SKM-1 (cell line): ENCODE results near the gene HHAT.
"Not testable (repeated sequence)": the region's sequence is repeated elsewhere in the genome, so short reads cannot be mapped to it uniquely, and the experiment has no call there.

Experiments used
- DNase-seq: peaks from one replicate; lab custom pipeline; 2025; ENCODE audit not compliant: unreplicated experiment; lab: John Stamatoyannopoulos, UW

The HHAT gene

DNA sequence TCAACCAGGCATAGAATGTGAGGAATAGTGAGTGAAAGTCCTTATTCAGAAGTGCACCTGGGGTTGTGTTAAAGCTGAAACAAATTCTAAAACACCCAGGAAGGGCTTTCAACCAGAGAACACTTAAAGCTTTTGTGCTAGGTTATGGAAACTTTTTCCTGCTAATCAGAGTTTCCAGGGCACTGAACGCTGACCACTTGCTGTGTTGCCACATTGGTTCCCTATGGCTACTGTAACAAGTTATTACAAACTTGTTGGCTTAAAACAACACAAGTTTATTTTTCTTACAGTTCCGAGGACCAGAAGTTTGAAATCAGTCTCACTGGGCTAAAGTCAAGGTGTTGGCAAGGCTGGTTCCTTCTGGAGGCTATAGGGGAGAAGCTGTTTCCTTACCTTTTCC is 300.6 kb downstream of the HHAT start:
- DNase-seq = no peak

DNA sequence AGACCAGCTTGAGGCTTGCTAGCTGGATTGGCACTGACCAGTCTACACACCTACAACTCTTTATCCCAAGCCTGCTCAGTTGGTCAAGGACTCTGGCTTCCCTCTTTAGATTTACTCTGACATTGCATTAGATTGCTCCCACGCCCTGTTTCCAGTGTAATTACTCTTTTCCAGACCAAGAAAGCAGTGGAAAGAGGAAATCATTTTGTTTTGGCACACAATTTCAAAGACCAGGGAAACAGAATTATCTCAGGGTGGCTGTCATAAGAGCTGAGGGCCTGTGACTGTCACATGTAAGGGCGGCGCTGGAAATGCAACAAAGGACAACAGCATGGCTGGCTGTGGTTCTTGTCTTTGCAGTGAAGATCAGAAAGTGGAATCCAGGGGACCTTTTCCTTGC is 302.7 kb downstream of the HHAT start:
- DNase-seq = no peak

GRCh38 chr1:210633140-210633539 is 304.4 kb downstream of the HHAT start:
- no peak for DNase-seq

DNA sequence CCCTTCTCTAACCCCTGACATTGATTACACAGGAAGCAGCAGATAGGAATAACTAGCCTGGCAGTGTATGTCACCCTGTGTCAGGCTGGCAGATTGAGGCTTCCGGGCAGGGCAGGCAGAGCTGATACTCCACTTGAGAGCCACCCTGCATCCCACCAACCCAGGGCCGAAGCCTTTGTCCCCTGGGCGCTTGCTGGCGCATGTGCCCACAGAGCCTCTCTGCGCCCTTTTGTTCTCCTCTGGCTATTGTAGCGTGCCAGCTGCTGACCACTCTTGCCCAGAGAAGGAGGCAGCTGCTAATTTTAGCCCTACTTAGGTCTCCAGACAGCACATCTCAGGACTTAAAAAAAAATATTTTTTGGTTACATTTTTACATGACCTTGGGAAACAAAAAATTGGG is 304.9 kb downstream of the HHAT start:
- DNase-seq = no peak

DNA sequence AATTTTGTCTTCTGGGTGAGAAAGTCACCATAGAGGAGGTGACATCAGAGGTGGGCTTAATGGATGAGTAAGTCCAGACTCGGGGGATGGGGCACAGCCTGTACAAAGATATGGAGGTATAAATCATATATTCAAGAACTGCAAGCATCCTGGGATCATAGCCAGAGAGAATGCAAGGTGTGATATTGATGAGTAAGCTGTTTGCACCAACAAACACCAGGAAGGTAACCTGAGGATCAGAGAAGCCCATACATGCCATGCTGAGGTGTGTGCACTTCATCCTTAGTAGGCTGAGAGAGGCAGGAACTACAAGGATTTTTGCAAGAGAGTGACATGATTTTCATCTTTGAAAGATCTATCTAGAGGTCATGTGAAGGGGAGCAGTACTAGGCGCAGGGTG is 306.4 kb downstream of the HHAT start:
- no peak for DNase-seq

- DNase-seq = no peak
These were observed 312.9 kb downstream of the HHAT start for GRCh38 chr1:210641582-210641981.

DNA sequence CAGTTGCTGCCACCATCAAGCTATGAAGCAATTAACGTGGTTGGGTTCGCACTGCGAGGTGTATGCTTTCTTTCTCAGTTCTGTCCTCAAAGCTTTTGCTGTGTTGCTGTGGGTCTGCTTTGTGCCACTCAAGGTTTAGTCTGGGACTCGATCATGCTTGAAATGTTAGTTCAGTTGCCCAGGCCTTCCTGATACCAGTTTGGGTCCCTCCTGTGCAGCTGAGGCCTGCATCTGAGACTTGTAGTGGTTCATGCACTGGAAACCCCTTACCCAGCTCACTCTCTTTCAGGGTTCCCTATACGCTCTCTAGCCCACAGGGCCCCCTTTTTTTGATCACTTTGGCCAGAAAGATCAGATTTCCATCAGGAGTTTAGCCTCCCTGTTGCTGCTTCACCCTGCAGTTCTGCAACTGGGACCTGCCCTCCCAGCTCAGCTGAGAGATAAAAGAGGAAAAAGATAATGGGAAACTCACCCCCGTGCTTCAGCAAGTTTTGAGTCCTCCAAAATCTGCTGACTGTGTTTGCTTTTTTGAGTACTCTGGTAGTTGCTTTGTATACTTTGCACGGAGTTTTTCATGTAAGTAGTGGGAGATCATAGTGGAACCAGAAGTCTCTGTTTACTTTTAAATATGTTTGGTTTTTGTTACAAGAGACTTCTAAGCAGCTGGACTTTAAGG is 317.0 kb downstream of the HHAT start:
- DNase-seq = no peak

DNA sequence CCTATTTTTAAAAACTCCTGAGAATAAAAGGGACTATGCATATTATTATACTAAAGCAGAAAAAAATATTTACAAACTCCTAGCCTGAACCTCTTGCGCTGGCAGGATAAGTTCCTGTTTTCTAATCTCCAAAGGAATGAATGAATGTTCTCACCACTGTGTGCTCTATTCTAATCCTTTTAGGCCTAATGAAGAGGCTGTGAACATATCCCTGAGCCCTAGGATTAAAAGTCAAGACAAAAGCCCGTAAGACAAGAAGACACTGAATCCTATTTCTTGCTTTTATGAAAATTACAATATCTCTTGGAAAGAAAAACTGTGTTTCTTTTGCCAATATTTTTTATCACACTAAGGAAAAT is 317.5 kb downstream of the HHAT start:
- DNase-seq = no peak

- DNase-seq = no peak
These were observed 319.0 kb downstream of the HHAT start for GRCh38 chr1:210647406-210648333.

GRCh38 chr1:210648588-210649269 is 320.0 kb downstream of the HHAT start:
- no peak for DNase-seq

DNA sequence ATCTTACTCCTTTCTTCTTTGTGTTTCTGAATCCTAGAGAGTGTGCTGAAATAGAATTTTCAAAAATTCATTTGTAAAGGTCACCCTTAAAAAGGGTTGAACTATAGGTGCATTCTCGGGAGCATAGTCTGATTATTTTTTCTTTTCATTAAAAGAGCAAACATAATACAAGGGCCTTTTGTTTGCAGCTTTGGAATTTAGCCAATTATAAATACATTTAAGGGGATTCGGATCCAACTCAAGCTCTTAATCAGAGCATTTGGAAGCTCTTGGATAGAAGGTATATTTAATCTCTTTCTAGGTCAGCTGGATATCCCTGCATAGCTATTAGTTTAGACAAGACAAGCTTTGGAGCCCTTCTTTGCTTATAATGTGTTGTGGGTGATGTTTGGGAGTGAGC is 321.7 kb downstream of the HHAT start:
- no peak for DNase-seq

- DNase-seq = no peak
These were observed 323.7 kb downstream of the HHAT start for GRCh38 chr1:210652329-210652954.

GRCh38 chr1:210653771-210654170 is 325.1 kb downstream of the HHAT start:
- no peak for DNase-seq

- no peak for DNase-seq
These were observed 325.7 kb downstream of the HHAT start for GRCh38 chr1:210654176-210654981.

GRCh38 chr1:210655511-210655910 is 326.8 kb downstream of the HHAT start:
- DNase-seq = no peak

DNA sequence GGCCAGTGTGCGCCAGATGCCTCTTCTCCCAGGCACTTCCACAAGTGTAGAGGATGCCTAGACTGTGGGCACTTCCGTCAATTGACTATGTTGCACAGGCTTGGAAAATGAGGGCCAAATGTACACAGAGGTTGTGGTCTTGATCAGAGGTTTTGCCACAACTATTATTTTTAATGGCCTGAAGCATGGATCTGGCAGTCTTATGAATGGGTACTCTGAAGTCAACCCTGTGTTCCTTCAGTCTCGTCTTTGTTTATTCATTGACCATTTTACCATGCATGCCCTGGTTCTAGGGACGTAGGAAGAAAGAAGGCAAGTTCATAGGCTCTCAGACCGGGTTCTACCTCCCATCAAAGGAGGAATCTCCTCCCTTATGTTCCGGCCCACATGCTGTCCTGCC is 329.1 kb downstream of the HHAT start:
- no peak for DNase-seq

- DNase-seq = not testable (repeated sequence)
These were observed 332.8 kb downstream of the HHAT start for GRCh38 chr1:210661520-210661919.

GRCh38 chr1:210662291-210663050 is 333.8 kb downstream of the HHAT start:
- DNase-seq = no peak

DNA sequence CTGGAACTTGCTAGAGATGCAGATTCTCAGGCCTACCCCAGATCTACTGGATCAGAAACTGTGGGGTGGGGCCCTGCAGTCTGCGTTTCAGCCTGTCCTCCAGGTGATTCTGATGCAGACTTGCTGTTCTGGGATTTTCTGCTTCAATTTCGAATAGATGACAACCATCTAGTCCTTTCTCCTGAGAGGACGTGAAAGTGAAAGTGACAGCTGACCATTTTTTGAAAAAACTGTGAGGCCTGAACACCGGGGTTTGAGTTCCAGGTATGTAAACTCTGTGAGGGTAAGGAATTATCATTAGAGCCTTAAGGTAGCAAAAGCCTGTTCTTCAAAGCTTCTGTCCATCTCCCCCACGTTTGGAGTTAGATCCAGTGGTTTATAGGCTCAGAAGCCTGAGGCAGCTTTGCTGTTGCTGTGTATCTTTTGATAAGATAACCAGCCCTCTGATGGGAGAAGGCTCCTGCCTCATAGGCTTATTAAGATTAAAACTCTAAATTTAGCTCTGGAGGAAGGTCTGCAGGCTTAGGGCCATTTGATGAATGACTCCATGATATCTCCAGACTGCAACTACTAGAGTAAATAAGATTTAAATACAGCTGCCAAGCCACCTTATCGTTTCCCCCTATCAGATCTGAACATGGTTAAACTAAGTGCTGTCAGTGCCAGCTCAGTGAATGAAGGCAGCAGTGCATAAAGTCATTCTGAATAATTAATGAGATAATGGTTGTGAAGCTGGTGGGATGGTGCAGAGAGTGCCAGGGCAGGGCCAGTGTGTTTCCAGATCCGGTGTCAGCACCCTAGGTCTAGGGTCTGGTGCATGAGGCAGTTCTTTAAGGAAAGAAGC is 335.2 kb downstream of the HHAT start:
- no peak for DNase-seq
